SK-N-MC (cell line): ENCODE results near the gene PDK2.
A peak's percentile ranks its signal among the peaks of the same experiment; 100 is the strongest.

Experiments used
- DNase-seq: peaks from one replicate; pipeline ENCODE4 v3.0.0-alpha.2; 2011; ENCODE audit warnings: low read depth, low spot score
- H3K27ac ChIP-seq: fragments of 200-600 bp; sonication (generic); 2 replicates; pipeline ENCODE4 v1.5.1; 2016; ENCODE audit warnings: mixed run types
- H3K36me3 ChIP-seq: fragments of 200-600 bp; sonication (generic); 2 replicates; pipeline ENCODE4 v1.6.1; 2017; ENCODE audit warnings: antibody characterized with exemption, low read length, mixed read lengths; ENCODE audit not compliant: insufficient read depth
- H3K4me3 ChIP-seq: fragments of 200-600 bp; sonication (generic); 2 replicates; pipeline ENCODE4 v1.5.1; 2016
- H3K9ac ChIP-seq: fragments of 200-600 bp; sonication (generic); 2 replicates; pipeline ENCODE4 v1.8.0; 2017; ENCODE audit warnings: mixed run types, mixed read lengths; ENCODE audit not compliant: insufficient read length
- H3K9me3 ChIP-seq: fragments of 200-600 bp; sonication (generic); 2 replicates; pipeline ENCODE4 v1.6.1; 2017; ENCODE audit warnings: low read depth, mild to moderate bottlenecking, antibody characterized with exemption, low read length, moderate library complexity, mixed read lengths
- EZH2 ChIP-seq: fragments of 200-600 bp; sonication (generic); IDR thresholded peaks from one replicate; pipeline ENCODE4 v1.6.1; 2017; ENCODE audit warnings: antibody characterized with exemption
- FOXP2 ChIP-seq: optimal IDR thresholded peaks from 2 replicates; pipeline ENCODE3; 2011; ENCODE audit warnings: mild to moderate bottlenecking, moderate library complexity; ENCODE audit not compliant: insufficient read depth; ENCODE audit errors: extremely low read length, control extremely low read depth
- POLR2AphosphoS5 ChIP-seq: IDR thresholded peaks from 2 replicates; pipeline ENCODE4 v1.6.1; 2012; ENCODE audit warnings: mild to moderate bottlenecking, low read depth, low read length, borderline replicate concordance

Gene PDK2

DNA sequence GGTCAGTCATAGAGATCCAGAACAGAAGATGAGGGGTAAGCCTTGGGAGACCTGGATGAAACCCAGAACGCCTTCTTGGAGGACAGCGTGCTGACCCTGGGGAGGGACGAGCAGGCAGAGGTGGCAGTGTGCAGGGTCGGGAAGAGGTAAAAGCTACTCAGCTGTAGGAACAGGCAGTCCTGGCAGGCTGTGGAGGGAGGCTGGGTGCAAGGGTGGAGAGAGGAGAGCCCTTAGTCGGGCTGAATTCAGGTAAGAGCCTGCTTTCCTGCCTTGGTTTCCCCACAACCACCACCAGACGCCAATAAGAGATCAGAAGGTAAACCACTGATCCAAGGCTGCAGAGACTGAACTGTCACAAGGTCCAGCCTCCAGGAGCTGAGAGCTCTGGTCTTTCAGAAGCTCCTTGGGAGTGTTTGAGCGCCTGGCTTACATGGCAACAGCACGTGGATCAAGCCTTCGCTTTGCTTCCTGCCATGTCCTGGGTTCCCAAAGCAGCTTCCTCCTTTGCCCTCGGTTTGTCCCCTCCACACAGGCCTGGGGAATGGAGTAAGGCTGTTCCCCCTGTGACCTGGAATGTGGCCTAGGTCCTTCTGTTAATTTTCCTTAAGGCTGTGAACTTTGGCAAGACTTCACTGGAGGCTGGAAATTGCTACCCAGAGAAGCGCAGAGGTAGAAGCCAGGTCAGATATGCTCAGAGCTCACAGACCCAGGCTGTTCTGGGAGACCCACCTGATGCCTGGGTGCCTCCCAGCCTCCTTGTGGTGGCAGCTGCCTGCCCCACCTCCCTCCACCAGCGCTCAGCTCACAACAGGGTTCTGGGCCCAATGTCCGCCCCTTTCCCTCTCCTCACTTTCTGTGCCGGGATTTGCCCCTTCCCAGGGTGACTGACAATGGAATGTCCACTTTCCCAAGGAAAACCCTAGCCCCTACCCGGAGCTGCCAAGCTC, 3.9 kb upstream of the PDK2 start:
- H3K36me3 ChIP-seq, result no peaks in the 10 kb centered on the region
- no peak overlapping the region for H3K4me3 ChIP-seq
- TF ChIP-seq POLR2AphosphoS5, result no peak
- no peak for TF ChIP-seq EZH2
- TF ChIP-seq FOXP2, result no peak
- H3K9me3 ChIP-seq, result no peaks in the 10 kb centered on the region
- H3K27ac ChIP-seq, result no peak overlapping the region
- DNase-seq, result no peak
- H3K9ac ChIP-seq, result no peak overlapping the region

DNA sequence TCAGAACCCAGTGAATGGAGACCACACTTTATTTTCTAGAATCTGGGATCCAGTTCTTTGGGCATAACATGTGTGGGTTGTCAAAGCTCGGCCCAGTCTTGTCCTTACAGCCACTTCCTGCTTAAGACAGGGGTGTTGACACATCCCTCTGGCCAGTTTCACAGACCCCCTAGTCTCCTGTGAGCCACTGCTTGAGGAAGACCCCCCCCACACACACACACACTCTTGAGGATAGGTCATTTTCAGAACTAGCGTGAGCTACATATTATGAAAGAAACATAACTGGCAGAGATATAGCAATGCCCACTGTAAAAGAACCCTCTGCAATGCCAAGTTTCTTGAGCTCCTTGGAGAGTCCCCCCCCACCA, 3.2 kb upstream of the PDK2 start:
- TF ChIP-seq POLR2AphosphoS5 (no peak), FOXP2 (no peak), EZH2 (no peak)
- Histone ChIP-seq H3K27ac (no peak overlapping the region), H3K9ac (no peak overlapping the region), H3K36me3 (no peaks in the 10 kb centered on the region), H3K9me3 (no peaks in the 10 kb centered on the region), H3K4me3 (no peak overlapping the region)
- no peak for DNase-seq

GRCh38 chr17:50093246-50093645, 1.9 kb upstream of the PDK2 start:
- H3K4me3 ChIP-seq, result no peak overlapping the region
- TF ChIP-seq EZH2, result no peak
- TF ChIP-seq FOXP2, result no peak
- no peak for TF ChIP-seq POLR2AphosphoS5
- no peak for DNase-seq
- H3K9ac ChIP-seq, result no peak overlapping the region
- no peaks in the 10 kb centered on the region for H3K36me3 ChIP-seq
- H3K27ac ChIP-seq, result no peak overlapping the region
- no peaks in the 10 kb centered on the region for H3K9me3 ChIP-seq

- TF ChIP-seq EZH2, result no peak
- no peak for TF ChIP-seq POLR2AphosphoS5
- peak overlapping the region; percentile 85 for H3K4me3 ChIP-seq
- no peak for DNase-seq
- H3K36me3 ChIP-seq, result no peaks in the 10 kb centered on the region
- no peaks in the 10 kb centered on the region for H3K9me3 ChIP-seq
- no peak overlapping the region for H3K27ac ChIP-seq
- no peak overlapping the region for H3K9ac ChIP-seq
Measured at GRCh38 chr17:50093807-50094206, 1.3 kb upstream of the PDK2 start.

- peak overlapping the region; percentile 85 for H3K4me3 ChIP-seq
- no peak overlapping the region for H3K27ac ChIP-seq
- no peak overlapping the region for H3K9ac ChIP-seq
- no peaks in the 10 kb centered on the region for H3K9me3 ChIP-seq
- no peak for TF ChIP-seq EZH2
- TF ChIP-seq POLR2AphosphoS5, result no peak
- TF ChIP-seq FOXP2, result no peak
- peak; percentile 77 for DNase-seq
- no peaks in the 10 kb centered on the region for H3K36me3 ChIP-seq
Measured at GRCh38 chr17:50094243-50094752, 853 bp upstream of the PDK2 start.

DNA sequence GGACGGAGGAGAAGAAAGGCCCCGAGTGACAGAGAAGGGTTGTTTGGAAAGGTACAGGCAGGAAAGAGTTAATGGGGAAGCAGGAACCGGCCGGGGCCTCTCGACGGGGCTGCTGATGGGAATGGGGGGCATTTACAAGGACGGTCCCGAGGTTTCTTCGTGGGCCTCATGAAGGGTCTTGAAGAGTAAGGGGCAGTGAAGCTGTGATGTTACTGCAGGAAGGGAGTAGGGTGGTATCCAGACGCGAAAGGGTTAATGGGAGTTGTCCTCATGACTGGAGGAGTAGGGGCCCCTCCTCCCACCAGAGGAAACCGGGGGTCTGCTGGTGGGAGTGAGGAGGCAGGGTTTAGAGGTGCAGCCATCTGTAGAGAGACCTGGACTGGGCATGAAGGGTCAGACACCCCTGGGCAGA, 481 bp downstream of the PDK2 start:
- no peaks in the 10 kb centered on the region for H3K36me3 ChIP-seq
- no peak overlapping the region for H3K27ac ChIP-seq
- H3K9me3 ChIP-seq, result no peaks in the 10 kb centered on the region
- DNase-seq, result no peak
- peak overlapping the region; percentile 85 for H3K4me3 ChIP-seq
- no peak for TF ChIP-seq EZH2
- no peak for TF ChIP-seq FOXP2
- no peak for TF ChIP-seq POLR2AphosphoS5
- peak overlapping the region; percentile 71 for H3K9ac ChIP-seq

GRCh38 chr17:50096092-50096491, 941 bp downstream of the PDK2 start:
- no peak overlapping the region for H3K27ac ChIP-seq
- no peaks in the 10 kb centered on the region for H3K36me3 ChIP-seq
- H3K9ac ChIP-seq, result no peak overlapping the region
- peak overlapping the region; percentile 85 for H3K4me3 ChIP-seq
- no peaks in the 10 kb centered on the region for H3K9me3 ChIP-seq
- TF ChIP-seq FOXP2, result no peak
- TF ChIP-seq EZH2, result no peak
- no peak for TF ChIP-seq POLR2AphosphoS5
- no peak for DNase-seq

- H3K36me3 ChIP-seq, result no peaks in the 10 kb centered on the region
- no peaks in the 10 kb centered on the region for H3K9me3 ChIP-seq
- DNase-seq, result no peak
- no peak overlapping the region for H3K27ac ChIP-seq
- no peak for TF ChIP-seq FOXP2
- TF ChIP-seq POLR2AphosphoS5, result no peak
- no peak overlapping the region for H3K9ac ChIP-seq
- H3K4me3 ChIP-seq, result no peak overlapping the region
Measured at GRCh38 chr17:50096758-50097157, 1.6 kb downstream of the PDK2 start.
